Stimulated activated CD4-positive, alpha-beta T cell treated with anti-CD3 and anti-CD28 coated beads, Interleukin-1b, Interleukin-23, amount 100 ng/mL, for 4 hours (primary cell): ENCODE results near the gene OR8J1.
"Not testable (repeated sequence)": the region's sequence is repeated elsewhere in the genome, so short reads cannot be mapped to it uniquely, and the experiment has no call there.

Experiments used
- DNase-seq, 2 donors: peaks; one replicate each; pipeline ENCODE4 v3.0.0-alpha.2; 2020; ENCODE audit warnings: low read depth in 2 of 2

The OR8J1 gene

GRCh38 chr11:56353991-56354390 is at the start of gene OR8J1:
Gene OR8J1 (plus strand): TSS chr11:56354291. CDS start chr11:56360247, 5,956 bp downstream.
- no peak for DNase-seq

- no peak for DNase-seq
Measured at GRCh38 chr11:56307836-56308235, 46.3 kb upstream of the OR8J1 start.

- no peak for DNase-seq
Measured at GRCh38 chr11:56314844-56315243, 39.2 kb upstream of the OR8J1 start, which contains the start of gene OR8K3. Gene OR8K3 (plus strand): TSS chr11:56315144. CDS start chr11:56318307, 3,163 bp downstream.

- no peak for DNase-seq
Measured at GRCh38 chr11:56331861-56332491, 22.1 kb upstream of the OR8J1 start.

- no peak for DNase-seq
Measured at GRCh38 chr11:56333156-56333555, 20.9 kb upstream of the OR8J1 start.

- DNase-seq: no peak
Measured at GRCh38 chr11:56340289-56340688, 13.8 kb upstream of the OR8J1 start.

GRCh38 chr11:56345739-56346138 is 8.4 kb upstream of the OR8J1 start, which contains the start of gene OR8K1:
Gene OR8K1 (plus strand): TSS chr11:56346039. CDS start chr11:56346039, 0 bp downstream.
- DNase-seq: no peak

GRCh38 chr11:56375324-56375723 is 21.2 kb downstream of the OR8J1 start, which contains the start of gene OR8U1:
Gene OR8U1 (plus strand): TSS chr11:56375624. CDS start chr11:56375624, 0 bp downstream.
- DNase-seq: no peak

GRCh38 chr11:56380120-56380519 is 26.0 kb downstream of the OR8J1 start:
- DNase-seq: no peak

GRCh38 chr11:56394381-56394780 is 40.3 kb downstream of the OR8J1 start:
- no peak for DNase-seq

- no peak for DNase-seq
Measured at GRCh38 chr11:56396047-56396446, 42.0 kb downstream of the OR8J1 start.

- not testable (repeated sequence) for DNase-seq
Measured at GRCh38 chr11:56401858-56402461, 47.9 kb downstream of the OR8J1 start.

- DNase-seq: no peak
Measured at GRCh38 chr11:56404393-56404792, 50.3 kb downstream of the OR8J1 start.

GRCh38 chr11:56410801-56411200 is 56.7 kb downstream of the OR8J1 start:
- no peak for DNase-seq
